ENCODE results near the gene OBSCN. TPM values are rescaled to one million over a fixed set of nuclear protein-coding genes. Genes with fewer than 3 reads are reported as not detected.

Gene OBSCN
- total and polyA plus RNA-seq, 2 of the 4 experiments (the other 2 are of a cell fraction): 4.1 to 9.5 TPM

DNA sequence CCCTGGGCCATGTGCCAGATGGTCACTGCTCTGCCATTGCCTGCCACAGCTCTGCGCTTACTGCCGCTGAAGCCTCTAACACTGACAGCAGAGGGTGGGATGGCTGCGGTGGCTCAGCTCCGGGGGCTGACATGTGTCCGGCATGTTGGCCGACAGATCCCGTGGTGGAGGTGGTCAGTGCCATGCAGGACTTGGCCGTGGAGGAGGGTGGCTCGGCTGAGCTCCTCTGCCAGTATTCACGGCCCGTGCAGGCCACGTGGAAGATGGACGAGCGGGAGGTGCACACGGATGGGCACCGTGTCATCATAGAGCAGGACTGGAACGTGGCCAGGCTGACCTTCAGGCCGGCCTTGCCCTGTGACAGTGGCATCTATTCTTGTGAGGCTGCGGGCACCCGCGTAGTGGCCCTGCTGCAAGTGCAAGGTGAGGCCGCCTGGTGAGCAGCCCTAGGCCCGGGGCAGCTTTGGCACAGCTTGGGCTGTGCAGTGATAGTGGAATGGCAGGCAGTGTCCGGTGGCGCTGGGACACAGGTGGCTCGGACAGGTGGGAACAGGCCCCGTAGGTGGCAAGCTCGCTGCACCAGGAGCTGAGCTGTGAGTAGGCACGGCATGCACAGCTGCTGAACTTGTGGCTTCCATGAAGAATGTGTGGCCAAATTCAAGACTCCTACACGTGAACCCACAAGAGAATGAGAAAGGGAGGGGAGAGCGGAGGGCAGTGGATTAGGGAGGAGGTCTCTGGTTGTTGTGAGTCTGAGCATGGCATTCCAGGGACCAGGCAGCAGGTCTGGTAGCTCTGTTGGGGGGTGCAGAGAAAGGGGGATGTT, 107.0 kb downstream of the OBSCN start:
- Histone ChIP-seq H3K27ac (ENCODE audit: insufficient read depth, low read length) (no peak overlapping the region), H2AK5ac (ENCODE audit: low read depth, low read length) (no peak overlapping the region), H3K18ac (ENCODE audit: low read depth, low read length) (no peak overlapping the region), H3K4ac (ENCODE audit: low read depth, low read length) (no peak overlapping the region), H4K5ac (ENCODE audit: low read depth, low read length) (no peak overlapping the region), H3K79me1 (ENCODE audit: low read depth in 1 of 2, low read length in 2 of 2) (no peaks in the 10 kb centered on the region), H3K23ac (ENCODE audit: low read depth, low read length) (no peak overlapping the region), H2BK120ac (ENCODE audit: low read depth, low read length) (no peak overlapping the region), H2AFZ (replicated peaks; ENCODE audit: low read length, poor library complexity) (no peak overlapping the region), H3K56ac (ENCODE audit: extremely low read depth, insufficient read depth, low read length) (no peak overlapping the region), H3K14ac (replicated peaks; ENCODE audit: low read depth, low read length) (no peak overlapping the region), H4K8ac (ENCODE audit: low read depth in 2 of 2, low read length in 2 of 2) (no peak overlapping the region), H3K9me1 (ENCODE audit: insufficient read depth, low read length) (no peaks in the 10 kb centered on the region), H3K4me1 (ENCODE audit: control insufficient read depth, insufficient read depth, low read length) (no peaks in the 10 kb centered on the region), H2BK20ac (ENCODE audit: low read depth, low read length) (no peak overlapping the region), H3K4me2 (ENCODE audit: low read depth, low read length) (no peak overlapping the region), H3K9ac (ENCODE audit: low read depth, low read length) (no peak overlapping the region), H4K20me1 (ENCODE audit: insufficient read depth, low read length) (no peaks in the 10 kb centered on the region), H3K36me3 (ENCODE audit: control insufficient read depth, insufficient read depth, low read length) (peaks cover 12% of the 10 kb centered on the region), H3K4me3 (ENCODE audit: insufficient read depth, low read depth, low read length) (no peak overlapping the region), H2BK15ac (ENCODE audit: low read depth, low read length) (no peak overlapping the region), H3K27me3 (ENCODE audit: control insufficient read depth, insufficient read depth, low read length) (no peaks in the 10 kb centered on the region), H3K9me3 (ENCODE audit: control insufficient read depth, insufficient read depth, low read length) (peaks cover 10% of the 10 kb centered on the region; the same call in 1 of the 2 replicates), H4K91ac (ENCODE audit: insufficient read depth, low read depth, low read length) (no peak overlapping the region), H2BK5ac (ENCODE audit: low read depth, low read length, poor library complexity, severe bottlenecking) (no peak overlapping the region), H2AK9ac (replicated peaks; ENCODE audit: low read depth, low read length, poor library complexity) (no peak overlapping the region)
- ATAC-seq (ENCODE audit: low read depth) (no peak), DNase-seq (no peak)
- 87% methylated on average over 20 of the region's 31 CpGs; no CpG with 5 or more reads in 1 of the 2 experiments for WGBS, 2 experiments (ENCODE audit: extremely low coverage in 2 of 2, insufficient read length in 1 of 2)
- intact Hi-C loops (cut with micrococcal nuclease) (no loop called here), dilution Hi-C loops (cut with HindIII; ENCODE audit: low sequenced_read_pairs, unreplicated experiment) (no loop called here), in situ Hi-C loops (cut with MboI; ENCODE audit: low sequenced_read_pairs) (no loop called here)
- POLR2A ChIA-PET (ENCODE audit: unreplicated experiment): no interaction called here
- no peak for TF ChIP-seq ELK1 (IDR thresholded peaks at IDR 0.05; ENCODE audit: borderline replicate concordance, low read depth, low read length)
- no peak for TF ChIP-seq POLR2A (IDR thresholded peaks at IDR 0.05; ENCODE audit: low read depth, low read length)
- TF ChIP-seq MXI1 (IDR thresholded peaks at IDR 0.05; ENCODE audit: borderline replicate concordance, low read depth, low read length): no peak
- no peak for TF ChIP-seq SMC3 (IDR thresholded peaks at IDR 0.05; ENCODE audit: low read depth, low read length)
- TF ChIP-seq CHD1 (IDR thresholded peaks at IDR 0.05; ENCODE audit: low read depth, low read length): no peak
- TF ChIP-seq RAD21 (IDR thresholded peaks at IDR 0.05; ENCODE audit: low read length): no peak
- BruUV-seq (replicated peaks): no TSS peak
- CTCF ChIA-PET: no interaction called here
